ENCODE measurements around the gene RAB3GAP1. TPM values are rescaled to one million over a fixed set of nuclear protein-coding genes. Genes with fewer than 3 reads are reported as not detected.
A peak's percentile ranks its signal among the peaks of the same experiment; 100 is the strongest.

RAB3GAP1 gene
- total and polyA plus RNA-seq, 2 experiments from 2014 or later, result 19.9 to 35.0 TPM

DNA sequence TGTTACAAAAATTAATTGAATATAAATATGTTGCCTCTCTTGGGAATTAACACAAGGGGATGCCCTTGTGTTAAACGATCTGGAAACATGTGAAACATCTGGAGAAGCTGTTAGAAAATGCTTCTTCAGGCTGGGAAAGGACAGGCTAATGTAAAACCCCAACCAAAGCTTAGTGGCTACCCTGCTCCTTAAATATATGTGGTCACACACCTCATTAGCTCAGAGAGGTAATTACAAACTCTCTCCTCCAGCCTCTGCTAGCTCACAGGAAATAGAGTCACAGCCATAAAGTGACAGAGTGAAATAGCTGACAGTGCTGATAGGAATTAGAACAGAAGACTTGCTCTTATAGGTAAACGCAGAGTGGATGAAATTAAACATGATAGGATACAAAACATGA is 155.9 kb downstream of the RAB3GAP1 start:
- TF ChIP-seq, protein P1, sequence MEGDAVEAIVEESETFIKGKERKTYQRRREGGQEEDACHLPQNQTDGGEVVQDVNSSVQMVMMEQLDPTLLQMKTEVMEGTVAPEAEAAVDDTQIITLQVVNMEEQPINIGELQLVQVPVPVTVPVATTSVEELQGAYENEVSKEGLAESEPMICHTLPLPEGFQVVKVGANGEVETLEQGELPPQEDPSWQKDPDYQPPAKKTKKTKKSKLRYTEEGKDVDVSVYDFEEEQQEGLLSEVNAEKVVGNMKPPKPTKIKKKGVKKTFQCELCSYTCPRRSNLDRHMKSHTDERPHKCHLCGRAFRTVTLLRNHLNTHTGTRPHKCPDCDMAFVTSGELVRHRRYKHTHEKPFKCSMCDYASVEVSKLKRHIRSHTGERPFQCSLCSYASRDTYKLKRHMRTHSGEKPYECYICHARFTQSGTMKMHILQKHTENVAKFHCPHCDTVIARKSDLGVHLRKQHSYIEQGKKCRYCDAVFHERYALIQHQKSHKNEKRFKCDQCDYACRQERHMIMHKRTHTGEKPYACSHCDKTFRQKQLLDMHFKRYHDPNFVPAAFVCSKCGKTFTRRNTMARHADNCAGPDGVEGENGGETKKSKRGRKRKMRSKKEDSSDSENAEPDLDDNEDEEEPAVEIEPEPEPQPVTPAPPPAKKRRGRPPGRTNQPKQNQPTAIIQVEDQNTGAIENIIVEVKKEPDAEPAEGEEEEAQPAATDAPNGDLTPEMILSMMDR (IDR thresholded peaks at IDR 0.05; ENCODE audit: low read depth, low read length), result no peak
- no peaks in the 10 kb centered on the region for H3K9me3 ChIP-seq (ENCODE audit: low read depth)
- H3K36me3 ChIP-seq, result peaks cover 3% of the 10 kb centered on the region

DNA sequence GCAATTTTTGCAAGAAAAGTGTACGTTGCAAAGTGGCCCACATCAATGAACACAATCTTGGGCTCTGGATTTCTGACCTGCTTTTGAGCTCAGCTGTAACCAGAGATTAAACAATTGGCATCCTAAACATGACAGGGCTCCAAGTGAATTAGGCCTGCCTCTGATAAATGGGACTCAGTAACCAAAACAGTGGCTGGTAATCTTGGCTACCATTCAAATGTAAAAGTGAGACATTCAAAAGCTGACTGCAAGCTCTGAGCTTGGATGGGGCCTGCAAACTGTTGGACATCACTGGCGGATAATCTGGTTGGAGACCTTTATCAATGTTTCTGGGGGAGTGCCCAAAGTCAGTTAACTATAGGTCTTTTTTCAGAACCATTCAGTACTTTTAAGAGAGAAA is 160.7 kb downstream of the RAB3GAP1 start:
- no peak overlapping the region for H3K27ac ChIP-seq
- TF ChIP-seq, protein P1 (IDR thresholded peaks at IDR 0.05; ENCODE audit: low read depth, low read length), result no peak
- H3K4me3 ChIP-seq, result no peak overlapping the region
- H3K9me3 ChIP-seq (ENCODE audit: low read depth), result no peaks in the 10 kb centered on the region
- no peaks in the 10 kb centered on the region for H3K36me3 ChIP-seq
- H3K27me3 ChIP-seq, result no peaks in the 10 kb centered on the region
- DNase-seq (ENCODE audit: low read depth in 1 of 2, low spot score in 1 of 2), result peak in 1 of 2 donors; percentile 32
- H3K4me1 ChIP-seq (ENCODE audit: low read depth), result no peaks in the 10 kb centered on the region

More for the DNA sequence above, 155.9 kb downstream of the RAB3GAP1 start:
- no peaks in the 10 kb centered on the region for H3K27me3 ChIP-seq
- DNase-seq (ENCODE audit: low read depth in 1 of 2, low spot score in 1 of 2), result no peak
- H3K4me1 ChIP-seq (ENCODE audit: low read depth), result no peaks in the 10 kb centered on the region
- no peak overlapping the region for H3K27ac ChIP-seq
- no peak overlapping the region for H3K4me3 ChIP-seq

DNA sequence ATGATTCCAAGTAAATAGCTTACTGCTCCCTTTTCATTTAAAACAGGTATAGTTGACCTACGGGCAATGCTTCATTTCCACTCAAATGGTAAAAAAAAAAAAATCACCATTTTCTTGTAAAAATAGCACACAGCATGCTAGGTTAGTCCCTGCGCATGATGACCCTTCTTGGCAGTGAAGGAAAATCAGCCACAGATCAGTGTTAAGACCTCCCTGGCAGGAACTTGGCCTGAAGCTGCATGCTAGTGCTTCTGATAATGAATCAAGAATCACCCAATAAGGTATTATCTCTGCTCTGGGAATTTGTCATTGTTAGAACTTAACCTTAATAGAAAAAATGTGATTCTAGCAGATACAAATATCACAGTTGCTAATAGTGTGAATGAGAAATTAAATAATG is 166.3 kb downstream of the RAB3GAP1 start:
- no peaks in the 10 kb centered on the region for H3K36me3 ChIP-seq
- no peaks in the 10 kb centered on the region for H3K4me1 ChIP-seq (ENCODE audit: low read depth)
- TF ChIP-seq, protein P1 (IDR thresholded peaks at IDR 0.05; ENCODE audit: low read depth, low read length), result no peak
- DNase-seq (ENCODE audit: low read depth in 1 of 2, low spot score in 1 of 2), result no peak
- no peaks in the 10 kb centered on the region for H3K9me3 ChIP-seq (ENCODE audit: low read depth)
- no peaks in the 10 kb centered on the region for H3K27me3 ChIP-seq
- H3K4me3 ChIP-seq, result no peak overlapping the region
- no peak overlapping the region for H3K27ac ChIP-seq

DNA sequence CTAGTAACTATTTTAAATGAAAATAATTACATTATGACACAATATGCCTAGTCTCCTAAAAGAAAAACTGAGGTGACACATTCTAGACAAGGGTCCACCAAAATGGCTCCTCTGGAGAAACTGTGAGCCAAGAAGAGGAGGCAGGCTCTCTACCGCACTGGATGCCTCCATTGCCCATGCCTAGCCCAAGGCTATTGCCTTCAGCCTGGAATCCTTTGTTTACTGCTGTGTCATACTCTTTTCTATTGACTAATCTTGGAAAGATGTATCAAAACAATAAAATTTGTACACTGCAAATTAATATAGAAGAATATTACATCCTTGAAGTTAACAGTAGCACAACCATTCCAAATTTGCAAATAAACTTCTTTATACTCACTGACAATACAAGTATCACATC is 167.1 kb downstream of the RAB3GAP1 start:
- no peak overlapping the region for H3K27ac ChIP-seq
- no peaks in the 10 kb centered on the region for H3K36me3 ChIP-seq
- H3K27me3 ChIP-seq, result no peaks in the 10 kb centered on the region
- H3K4me1 ChIP-seq (ENCODE audit: low read depth), result no peaks in the 10 kb centered on the region
- DNase-seq (ENCODE audit: low read depth in 1 of 2, low spot score in 1 of 2), result no peak
- H3K4me3 ChIP-seq, result no peak overlapping the region
- TF ChIP-seq, protein P1 (IDR thresholded peaks at IDR 0.05; ENCODE audit: low read depth, low read length), result no peak
- no peaks in the 10 kb centered on the region for H3K9me3 ChIP-seq (ENCODE audit: low read depth)

Other genes with a start within 250 kb of the RAB3GAP1 start
- gene ACMSD, start 213.7 kb upstream of the RAB3GAP1 start, total RNA-seq, result not detected in 2 replicates
- 0.46 TPM in 1 of 2 replicates, not detected in the other for gene ACMSD, start 213.7 kb upstream of the RAB3GAP1 start, polyA plus RNA-seq
- gene CCNT2, start 133.5 kb upstream of the RAB3GAP1 start, total RNA-seq, result 24.9 and 27.7 TPM in 2 replicates
- gene CCNT2, start 133.5 kb upstream of the RAB3GAP1 start, polyA plus RNA-seq, result 21.9 and 31.8 TPM in 2 replicates
- not detected in 2 replicates for gene MAP3K19, start 4.8 kb upstream of the RAB3GAP1 start, total RNA-seq
- gene MAP3K19, start 4.8 kb upstream of the RAB3GAP1 start, polyA plus RNA-seq, result not detected in 2 replicates